Measurements from ENCODE around the gene UCHL5.

The UCHL5 gene, protein sequence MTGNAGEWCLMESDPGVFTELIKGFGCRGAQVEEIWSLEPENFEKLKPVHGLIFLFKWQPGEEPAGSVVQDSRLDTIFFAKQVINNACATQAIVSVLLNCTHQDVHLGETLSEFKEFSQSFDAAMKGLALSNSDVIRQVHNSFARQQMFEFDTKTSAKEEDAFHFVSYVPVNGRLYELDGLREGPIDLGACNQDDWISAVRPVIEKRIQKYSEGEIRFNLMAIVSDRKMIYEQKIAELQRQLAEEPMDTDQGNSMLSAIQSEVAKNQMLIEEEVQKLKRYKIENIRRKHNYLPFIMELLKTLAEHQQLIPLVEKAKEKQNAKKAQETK

DNA sequence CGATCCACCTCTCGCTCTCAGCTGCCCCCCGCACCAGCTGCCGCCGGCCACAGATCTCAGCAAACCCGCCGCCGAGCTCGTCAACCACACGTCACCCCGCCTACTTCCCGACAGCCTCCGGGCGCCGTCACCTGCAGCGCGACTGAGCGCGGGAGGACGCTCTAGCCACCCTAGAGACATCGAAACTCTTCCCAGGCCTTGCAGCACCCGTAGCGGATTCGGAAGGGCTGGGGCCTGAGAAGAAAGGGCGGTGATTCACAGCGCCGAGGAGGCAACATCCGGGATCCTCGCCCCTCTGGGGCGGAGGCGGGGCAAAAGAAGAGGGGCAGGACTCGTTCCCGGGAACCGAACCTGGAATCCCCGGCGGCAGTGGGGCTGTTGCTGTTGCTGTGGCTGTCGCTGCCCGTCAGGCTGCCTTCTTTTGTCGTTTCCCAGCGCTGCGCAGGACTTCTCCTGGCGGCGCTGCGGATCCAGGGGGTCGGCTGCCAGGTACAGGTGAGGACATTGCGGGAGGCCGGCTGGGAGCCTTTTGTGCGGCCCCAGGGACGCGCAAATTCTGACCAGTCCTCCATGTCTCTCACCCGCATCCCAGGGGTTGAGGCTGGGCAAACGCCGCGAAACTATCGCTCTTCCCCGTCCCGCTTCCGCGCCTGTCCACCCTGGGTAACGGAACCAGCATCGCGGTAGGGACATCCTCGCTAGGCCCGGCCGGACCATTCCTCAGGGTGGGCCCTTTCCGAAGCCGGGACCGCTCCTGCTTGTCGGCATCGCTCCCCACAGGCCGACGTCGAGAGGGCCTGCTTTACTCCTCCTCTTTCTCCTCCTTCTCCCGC lies at the start of gene UCHL5, which contains the start of gene RO60:
TSS of gene UCHL5 (minus strand) at position 79 of the 833 bp plus-strand sequence. CDS start 100 bp downstream, outside the sequence.
TSS of gene RO60 (plus strand) at position 331 of the 833 bp plus-strand sequence. CDS start 9,443 bp downstream, outside the sequence.
- H3K4me3 Mint-ChIP-seq = peak within 1 kb of the TSS; percentile 91

DNA sequence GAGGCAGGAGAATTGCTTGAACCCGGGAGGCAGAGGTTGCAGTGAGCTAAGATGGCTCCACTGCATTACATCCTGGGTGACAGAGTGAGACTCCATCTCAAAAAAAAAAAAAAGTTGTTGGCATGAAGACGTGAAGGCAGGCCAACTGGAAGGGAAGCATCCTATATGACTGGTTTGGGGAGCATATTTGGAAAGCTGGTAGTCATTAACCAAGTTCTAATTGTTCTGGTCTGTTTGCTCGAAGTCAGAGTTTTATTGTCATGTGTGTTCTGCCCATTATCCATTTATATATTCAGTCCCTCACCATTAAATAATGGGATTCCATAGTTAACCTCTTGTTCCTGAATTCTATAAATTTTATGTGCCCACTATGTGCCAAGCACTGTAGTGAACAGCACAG lies 49.3 kb upstream of the UCHL5 start:
- Mint-ChIP-seq H3K36me3 (ENCODE audit: insufficient read depth) (peaks cover 5% of the 10 kb centered on the region), H3K4me1 (peaks cover 14% of the 10 kb centered on the region), H3K4me3 (no peak overlapping the region), H3K27me3 (no peaks in the 10 kb centered on the region), H3K9me3 (no peaks in the 10 kb centered on the region), H3K27ac (ENCODE audit: low read depth) (no peak overlapping the region)
- no peak for DNase-seq (ENCODE audit: low spot score in 2 of 2)
- ATAC-seq (replicated peaks; ENCODE audit: extremely low read depth, poor library complexity, severe bottlenecking) = no peak

More for the DNA sequence above, at the start of gene UCHL5, which contains the start of gene RO60:
- peak; percentile 87 to 92 for DNase-seq (ENCODE audit: low spot score in 2 of 2)
- peak; percentile 95 for ATAC-seq (replicated peaks; ENCODE audit: extremely low read depth, poor library complexity, severe bottlenecking)
- peaks cover 18% of the 10 kb centered on the region for H3K36me3 Mint-ChIP-seq (ENCODE audit: insufficient read depth)
- H3K27ac Mint-ChIP-seq (ENCODE audit: low read depth) = peak within 1 kb of the TSS; percentile 95
- no peaks in the 10 kb centered on the region for H3K9me3 Mint-ChIP-seq
- H3K27me3 Mint-ChIP-seq = no peaks in the 10 kb centered on the region
- peaks cover 62% of the 10 kb centered on the region for H3K4me1 Mint-ChIP-seq

DNA sequence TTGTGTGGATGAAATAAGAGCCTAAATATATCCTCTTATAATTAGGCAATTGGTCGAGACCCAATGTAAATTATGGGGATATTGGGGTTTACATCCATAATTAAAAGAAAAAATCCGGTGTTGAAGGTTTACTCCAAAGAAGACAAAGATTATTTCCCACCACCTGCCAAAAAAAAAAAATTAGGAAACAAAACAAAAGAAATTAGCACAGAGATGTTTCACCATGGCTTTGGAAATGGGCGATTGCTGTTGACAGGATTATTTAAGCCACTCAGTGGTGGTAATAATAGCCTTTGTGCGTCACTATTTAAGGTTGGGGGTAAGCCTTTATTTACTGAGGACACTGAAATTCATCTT lies 46.6 kb upstream of the UCHL5 start:
- peak overlapping the region; percentile 59 for H3K27ac Mint-ChIP-seq (ENCODE audit: low read depth)
- peaks cover 6% of the 10 kb centered on the region for H3K36me3 Mint-ChIP-seq (ENCODE audit: insufficient read depth)
- H3K4me1 Mint-ChIP-seq = peaks cover 29% of the 10 kb centered on the region
- DNase-seq (ENCODE audit: low spot score in 2 of 2) = no peak
- peak overlapping the region; percentile 90 for H3K4me3 Mint-ChIP-seq
- H3K9me3 Mint-ChIP-seq = no peaks in the 10 kb centered on the region
- no peaks in the 10 kb centered on the region for H3K27me3 Mint-ChIP-seq
- ATAC-seq (replicated peaks; ENCODE audit: extremely low read depth, poor library complexity, severe bottlenecking) = no peak

DNA sequence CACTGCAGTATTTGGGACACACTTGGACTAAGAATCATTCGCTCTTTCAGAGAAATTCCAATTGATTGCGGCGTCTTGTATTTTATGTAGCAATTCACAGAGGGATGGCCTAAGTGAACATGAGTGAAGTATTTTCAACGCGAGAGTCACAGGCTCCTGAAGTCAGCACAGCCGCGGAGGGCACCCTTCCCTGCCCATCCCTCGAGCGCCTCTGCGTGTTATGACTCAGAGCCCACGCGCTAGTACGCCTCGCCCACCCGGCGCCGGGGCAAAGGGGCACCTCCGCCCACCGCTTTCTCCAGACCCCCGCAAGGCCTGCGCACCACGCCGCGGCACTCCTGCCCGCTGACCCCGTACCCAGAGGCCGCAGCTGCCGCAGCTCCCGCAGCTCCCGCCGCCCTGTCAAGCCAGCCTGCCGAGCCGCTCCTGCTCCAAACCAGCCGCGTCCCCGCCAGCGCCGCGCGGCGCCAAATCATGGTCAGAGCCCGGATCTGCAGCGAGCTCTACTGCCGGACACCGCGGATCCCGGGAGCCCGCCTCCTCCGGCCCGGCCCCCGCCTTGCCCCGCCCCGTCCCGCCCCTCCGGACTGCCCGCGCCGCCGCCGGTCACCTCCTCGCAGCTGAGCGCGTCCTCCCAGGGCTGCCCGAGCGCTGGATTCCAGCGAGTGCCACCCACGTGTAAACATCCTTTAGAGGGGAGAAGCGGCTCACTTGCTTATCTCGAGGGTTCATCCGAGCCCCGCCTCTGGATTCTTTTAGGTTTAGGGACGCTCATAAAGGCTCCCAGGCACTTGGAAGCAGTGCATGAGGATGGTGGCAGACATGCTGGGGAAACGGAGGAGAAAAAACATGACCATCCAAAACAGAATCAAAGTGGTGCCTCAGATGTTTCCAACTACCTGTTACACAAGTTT lies 46.0 kb upstream of the UCHL5 start, which contains the start of gene GLRX2:
TSS of gene GLRX2 (minus strand) at position 508 of the 914 bp plus-strand sequence. CDS start at position 476, 32 bp downstream.
- H3K4me3 Mint-ChIP-seq = peak within 1 kb of the TSS; percentile 90
- no peaks in the 10 kb centered on the region for H3K9me3 Mint-ChIP-seq
- no peaks in the 10 kb centered on the region for H3K27me3 Mint-ChIP-seq
- H3K27ac Mint-ChIP-seq (ENCODE audit: low read depth) = peak within 1 kb of the TSS; percentile 59
- DNase-seq (ENCODE audit: low spot score in 2 of 2) (peak; percentile 25 to 30), ATAC-seq (replicated peaks; ENCODE audit: extremely low read depth, poor library complexity, severe bottlenecking) (peak; percentile 93)
- peaks cover 29% of the 10 kb centered on the region for H3K4me1 Mint-ChIP-seq
- H3K36me3 Mint-ChIP-seq (ENCODE audit: insufficient read depth) = peaks cover 9% of the 10 kb centered on the region

DNA sequence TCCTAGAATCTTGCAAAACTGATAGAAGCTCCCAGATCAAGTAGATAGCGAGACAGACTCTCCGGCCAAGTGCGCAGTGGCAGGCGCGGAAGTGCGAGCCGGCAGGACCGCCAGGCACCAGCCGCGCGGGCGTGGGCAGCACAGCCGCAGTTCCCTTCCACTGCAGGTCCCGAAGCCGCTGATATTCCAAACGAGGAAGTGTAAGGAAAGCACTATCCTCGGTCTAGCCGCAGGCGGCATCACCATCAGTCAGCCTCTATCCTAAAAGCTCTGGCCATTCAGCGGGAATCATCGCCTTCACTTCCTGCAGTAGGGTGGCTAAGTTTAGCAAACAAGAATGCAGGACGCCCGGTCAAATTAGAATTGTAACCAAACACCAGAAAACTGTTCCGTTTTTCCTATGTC lies 45.3 kb upstream of the UCHL5 start:
- Mint-ChIP-seq H3K9me3 (no peaks in the 10 kb centered on the region), H3K4me1 (peaks cover 29% of the 10 kb centered on the region), H3K27ac (ENCODE audit: low read depth) (peak overlapping the region; percentile 29), H3K36me3 (ENCODE audit: insufficient read depth) (peaks cover 9% of the 10 kb centered on the region), H3K27me3 (no peaks in the 10 kb centered on the region), H3K4me3 (peak overlapping the region; percentile 90)
- DNase-seq (ENCODE audit: low spot score in 2 of 2) (no peak), ATAC-seq (replicated peaks; ENCODE audit: extremely low read depth, poor library complexity, severe bottlenecking) (peak; percentile 31)

DNA sequence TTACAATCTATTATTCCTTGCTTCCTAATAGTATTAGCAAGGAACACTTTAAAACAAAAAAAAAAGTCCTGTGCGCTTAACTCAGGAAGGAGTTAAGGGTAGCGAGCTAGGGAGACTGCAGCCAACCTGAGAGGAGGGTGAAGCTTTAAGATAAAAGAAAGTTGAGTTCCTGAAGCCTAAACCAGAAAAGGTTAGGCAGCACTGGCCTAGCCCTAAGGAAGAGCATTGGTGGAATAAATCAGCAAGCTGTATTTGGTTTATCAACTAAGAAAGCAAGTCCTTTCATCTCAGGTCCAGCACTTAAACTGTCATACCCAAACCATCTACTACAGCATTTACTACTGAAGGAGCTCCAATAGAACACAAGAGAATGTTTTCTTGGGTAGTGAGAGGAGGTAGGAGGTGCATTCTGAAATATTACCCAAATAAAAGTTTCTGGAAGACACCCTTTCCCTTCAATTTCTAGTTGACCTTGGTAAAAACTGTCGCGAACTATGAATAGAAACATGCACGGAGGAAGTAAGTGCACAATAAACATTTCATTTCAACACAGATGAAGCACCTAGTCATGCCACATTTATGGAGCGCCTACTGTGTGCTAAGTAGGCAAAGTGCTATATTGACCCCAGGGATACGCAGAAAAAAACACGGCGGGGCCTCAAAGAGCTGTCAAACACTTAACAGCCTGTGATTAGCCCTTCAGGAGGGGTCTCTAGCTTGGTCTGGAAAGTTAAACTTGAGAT lies 44.8 kb upstream of the UCHL5 start:
- H3K9me3 Mint-ChIP-seq = no peaks in the 10 kb centered on the region
- H3K4me3 Mint-ChIP-seq = peak overlapping the region; percentile 90
- ATAC-seq (replicated peaks; ENCODE audit: extremely low read depth, poor library complexity, severe bottlenecking) (no peak), DNase-seq (ENCODE audit: low spot score in 2 of 2) (no peak)
- H3K4me1 Mint-ChIP-seq = peaks cover 29% of the 10 kb centered on the region
- peaks cover 10% of the 10 kb centered on the region for H3K36me3 Mint-ChIP-seq (ENCODE audit: insufficient read depth)
- peak overlapping the region; percentile 29 for H3K27ac Mint-ChIP-seq (ENCODE audit: low read depth)
- H3K27me3 Mint-ChIP-seq = no peaks in the 10 kb centered on the region

DNA sequence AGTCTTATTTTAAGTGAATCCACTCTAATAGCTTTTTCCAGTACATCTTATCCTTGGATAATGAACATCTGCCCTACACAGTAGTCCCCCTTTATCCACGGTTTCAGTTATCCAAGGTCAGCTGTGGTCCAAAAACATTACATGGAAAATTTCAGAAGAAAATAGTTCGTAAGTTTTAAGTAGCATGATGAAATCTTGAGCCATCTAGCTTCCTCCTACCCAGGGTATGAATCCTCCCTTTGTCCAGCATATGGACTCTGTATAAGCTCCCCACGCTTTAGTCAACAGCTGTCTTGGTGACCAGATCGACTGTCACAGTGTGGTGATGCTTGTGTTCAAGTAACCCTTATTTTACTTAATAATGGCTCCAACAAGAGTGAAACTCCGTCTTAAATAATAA lies 43.5 kb upstream of the UCHL5 start:
- Mint-ChIP-seq H3K27ac (ENCODE audit: low read depth) (no peak overlapping the region), H3K36me3 (ENCODE audit: insufficient read depth) (peaks cover 17% of the 10 kb centered on the region), H3K27me3 (no peaks in the 10 kb centered on the region), H3K4me3 (no peak overlapping the region), H3K4me1 (peaks cover 29% of the 10 kb centered on the region), H3K9me3 (no peaks in the 10 kb centered on the region)
- no peak for DNase-seq (ENCODE audit: low spot score in 2 of 2)
- no peak for ATAC-seq (replicated peaks; ENCODE audit: extremely low read depth, poor library complexity, severe bottlenecking)

DNA sequence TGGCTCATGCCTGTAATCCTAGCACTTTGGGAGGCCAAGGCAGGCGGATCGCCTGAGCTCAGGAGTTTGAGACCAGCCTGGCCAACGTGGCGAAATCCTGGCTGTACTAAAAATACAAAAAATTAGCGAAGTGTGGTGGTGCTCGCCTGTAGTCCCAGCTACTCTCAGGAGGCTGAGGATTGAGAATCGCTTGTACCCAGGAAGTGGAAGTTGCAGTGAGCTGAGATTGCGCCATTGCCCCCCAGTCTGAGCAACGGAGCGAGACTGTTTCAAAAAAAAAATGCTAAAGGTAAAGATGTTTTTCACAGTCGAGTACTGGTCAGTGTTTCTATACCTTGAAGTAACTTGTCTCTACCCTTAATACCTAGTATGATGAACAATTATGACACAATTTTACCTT lies 35.0 kb upstream of the UCHL5 start:
- H3K4me1 Mint-ChIP-seq = no peaks in the 10 kb centered on the region
- H3K36me3 Mint-ChIP-seq (ENCODE audit: insufficient read depth) = peaks cover 27% of the 10 kb centered on the region
- H3K9me3 Mint-ChIP-seq = no peaks in the 10 kb centered on the region
- H3K27ac Mint-ChIP-seq (ENCODE audit: low read depth) = no peak overlapping the region
- ATAC-seq (replicated peaks; ENCODE audit: extremely low read depth, poor library complexity, severe bottlenecking) (no peak), DNase-seq (ENCODE audit: low spot score in 2 of 2) (no peak)
- H3K4me3 Mint-ChIP-seq = no peak overlapping the region
- H3K27me3 Mint-ChIP-seq = no peaks in the 10 kb centered on the region

DNA sequence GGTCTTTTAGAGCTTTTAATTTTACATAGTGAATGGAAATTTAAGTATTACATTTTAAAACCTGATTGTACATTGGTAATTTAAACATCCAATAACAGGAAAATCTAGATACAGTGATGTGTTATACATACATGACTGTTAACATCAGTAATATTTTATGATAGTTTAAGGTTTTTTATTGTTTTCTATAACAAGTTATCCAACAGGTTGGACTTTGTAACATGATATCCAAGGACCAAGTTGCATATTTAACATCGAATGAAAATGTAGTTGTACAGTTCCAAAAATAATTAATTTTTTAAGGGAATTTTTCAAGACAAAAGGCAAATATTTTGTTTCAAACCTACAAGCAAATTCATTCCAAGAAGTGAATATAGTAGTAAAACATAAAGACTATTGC lies 31.7 kb upstream of the UCHL5 start:
- no peak overlapping the region for H3K27ac Mint-ChIP-seq (ENCODE audit: low read depth)
- H3K4me1 Mint-ChIP-seq = no peaks in the 10 kb centered on the region
- no peak overlapping the region for H3K4me3 Mint-ChIP-seq
- no peaks in the 10 kb centered on the region for H3K9me3 Mint-ChIP-seq
- H3K27me3 Mint-ChIP-seq = no peaks in the 10 kb centered on the region
- ATAC-seq (replicated peaks; ENCODE audit: extremely low read depth, poor library complexity, severe bottlenecking) (no peak), DNase-seq (ENCODE audit: low spot score in 2 of 2) (no peak)
- peaks cover 14% of the 10 kb centered on the region for H3K36me3 Mint-ChIP-seq (ENCODE audit: insufficient read depth)

DNA sequence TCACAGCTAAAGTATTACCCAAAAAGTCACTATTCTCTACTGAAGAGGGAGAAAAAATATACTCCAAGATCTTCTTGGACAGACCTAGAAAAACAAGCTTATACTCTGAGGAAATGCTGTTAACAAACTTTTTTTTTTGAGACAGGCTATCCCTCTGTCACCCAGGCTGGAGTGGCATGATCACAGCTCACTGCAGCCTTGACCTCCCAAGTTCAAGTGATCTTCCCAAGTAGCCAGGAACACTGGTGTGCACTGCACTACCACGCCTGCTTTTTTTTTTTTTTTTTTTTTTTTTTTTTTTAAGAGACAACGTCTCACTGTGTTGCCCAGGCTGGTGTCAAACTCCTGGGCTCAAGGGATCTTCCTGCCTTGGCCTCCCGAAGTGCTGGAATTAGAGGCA lies 28.7 kb upstream of the UCHL5 start:
- H3K27ac Mint-ChIP-seq (ENCODE audit: low read depth) = no peak overlapping the region
- no peaks in the 10 kb centered on the region for H3K4me1 Mint-ChIP-seq
- no peaks in the 10 kb centered on the region for H3K9me3 Mint-ChIP-seq
- ATAC-seq (replicated peaks; ENCODE audit: extremely low read depth, poor library complexity, severe bottlenecking) (no peak), DNase-seq (ENCODE audit: low spot score in 2 of 2) (no peak)
- H3K4me3 Mint-ChIP-seq = no peak overlapping the region
- peaks cover 28% of the 10 kb centered on the region for H3K36me3 Mint-ChIP-seq (ENCODE audit: insufficient read depth)
- H3K27me3 Mint-ChIP-seq = no peaks in the 10 kb centered on the region

DNA sequence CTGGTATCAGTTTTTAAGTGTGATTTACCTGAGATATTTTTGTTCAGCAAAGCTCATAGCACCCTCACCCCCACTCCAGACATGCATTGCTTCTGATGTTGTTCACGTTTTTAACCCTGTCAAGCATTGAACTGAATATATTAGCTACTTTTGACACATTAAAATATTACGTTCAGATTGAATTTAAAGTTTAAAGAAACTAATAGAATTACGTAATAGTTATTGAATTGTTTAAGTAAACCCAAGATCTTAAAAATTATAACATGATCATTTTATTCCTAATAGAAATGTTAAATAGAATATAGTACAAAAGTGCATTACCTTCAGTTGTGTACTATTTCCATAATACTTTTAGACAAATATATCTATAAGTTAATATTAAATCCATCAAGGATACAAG lies 27.2 kb upstream of the UCHL5 start:
- no peak for ATAC-seq (replicated peaks; ENCODE audit: extremely low read depth, poor library complexity, severe bottlenecking)
- no peak for DNase-seq (ENCODE audit: low spot score in 2 of 2)
- Mint-ChIP-seq H3K4me1 (no peaks in the 10 kb centered on the region), H3K4me3 (no peak overlapping the region), H3K9me3 (no peaks in the 10 kb centered on the region), H3K27me3 (no peaks in the 10 kb centered on the region), H3K36me3 (ENCODE audit: insufficient read depth) (peaks cover 37% of the 10 kb centered on the region), H3K27ac (ENCODE audit: low read depth) (no peak overlapping the region)

Data from central memory CD8-positive, alpha-beta T cell (primary cell).